ENCODE data around the gene CHD3.

DNA sequence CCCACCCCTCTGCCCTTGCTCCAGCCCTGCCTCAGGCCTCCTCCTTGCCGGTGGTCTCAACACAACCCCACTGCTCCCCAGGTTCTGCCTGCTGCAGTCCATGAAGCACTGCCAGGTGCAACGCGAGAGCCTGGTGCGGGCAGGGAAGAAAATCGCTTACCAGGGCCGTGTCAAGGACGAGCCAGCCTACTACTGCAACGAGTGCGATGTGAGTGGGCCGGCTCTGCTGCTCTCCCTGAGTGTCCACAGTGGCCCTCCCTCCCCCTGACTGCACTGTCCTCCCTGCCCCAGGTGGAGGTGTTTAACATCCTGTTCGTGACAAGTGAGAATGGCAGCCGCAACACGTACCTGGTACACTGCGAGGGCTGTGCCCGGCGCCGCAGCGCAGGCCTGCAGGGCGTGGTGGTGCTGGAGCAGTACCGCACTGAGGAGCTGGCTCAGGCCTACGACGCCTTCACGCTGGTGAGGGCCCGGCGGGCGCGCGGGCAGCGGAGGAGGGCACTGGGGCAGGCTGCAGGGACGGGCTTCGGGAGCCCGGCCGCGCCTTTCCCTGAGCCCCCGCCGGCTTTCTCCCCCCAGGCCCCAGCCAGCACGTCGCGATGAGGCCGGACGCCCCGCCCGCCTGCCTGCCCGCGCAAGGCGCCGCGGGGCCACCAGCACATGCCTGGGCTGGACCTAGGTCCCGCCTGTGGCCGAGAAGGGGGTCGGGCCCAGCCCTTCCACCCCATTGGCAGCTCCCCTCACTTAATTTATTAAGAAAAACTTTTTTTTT is 35.5 kb upstream of the CHD3 start:
- TF ChIP-seq, protein P1, sequence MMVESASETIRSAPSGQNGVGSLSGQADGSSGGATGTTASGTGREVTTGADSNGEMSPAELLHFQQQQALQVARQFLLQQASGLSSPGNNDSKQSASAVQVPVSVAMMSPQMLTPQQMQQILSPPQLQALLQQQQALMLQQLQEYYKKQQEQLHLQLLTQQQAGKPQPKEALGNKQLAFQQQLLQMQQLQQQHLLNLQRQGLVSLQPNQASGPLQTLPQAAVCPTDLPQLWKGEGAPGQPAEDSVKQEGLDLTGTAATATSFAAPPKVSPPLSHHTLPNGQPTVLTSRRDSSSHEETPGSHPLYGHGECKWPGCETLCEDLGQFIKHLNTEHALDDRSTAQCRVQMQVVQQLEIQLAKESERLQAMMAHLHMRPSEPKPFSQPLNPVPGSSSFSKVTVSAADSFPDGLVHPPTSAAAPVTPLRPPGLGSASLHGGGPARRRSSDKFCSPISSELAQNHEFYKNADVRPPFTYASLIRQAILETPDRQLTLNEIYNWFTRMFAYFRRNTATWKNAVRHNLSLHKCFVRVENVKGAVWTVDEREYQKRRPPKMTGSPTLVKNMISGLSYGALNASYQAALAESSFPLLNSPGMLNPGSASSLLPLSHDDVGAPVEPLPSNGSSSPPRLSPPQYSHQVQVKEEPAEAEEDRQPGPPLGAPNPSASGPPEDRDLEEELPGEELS (CRISPR knock-in tag; IDR thresholded peaks at IDR 0.05) = no peak
- TF ChIP-seq PCBP2 (optimal IDR thresholded peaks at IDR 0.05; ENCODE audit: low read depth, low read length, poor library complexity, severe bottlenecking) = no peak
- no peak for TF ChIP-seq SP1 (IDR thresholded peaks at IDR 0.05)
- no peak for TF ChIP-seq SP1 (CRISPR knock-in tag; IDR thresholded peaks at IDR 0.05)
- TF ChIP-seq, protein P2, sequence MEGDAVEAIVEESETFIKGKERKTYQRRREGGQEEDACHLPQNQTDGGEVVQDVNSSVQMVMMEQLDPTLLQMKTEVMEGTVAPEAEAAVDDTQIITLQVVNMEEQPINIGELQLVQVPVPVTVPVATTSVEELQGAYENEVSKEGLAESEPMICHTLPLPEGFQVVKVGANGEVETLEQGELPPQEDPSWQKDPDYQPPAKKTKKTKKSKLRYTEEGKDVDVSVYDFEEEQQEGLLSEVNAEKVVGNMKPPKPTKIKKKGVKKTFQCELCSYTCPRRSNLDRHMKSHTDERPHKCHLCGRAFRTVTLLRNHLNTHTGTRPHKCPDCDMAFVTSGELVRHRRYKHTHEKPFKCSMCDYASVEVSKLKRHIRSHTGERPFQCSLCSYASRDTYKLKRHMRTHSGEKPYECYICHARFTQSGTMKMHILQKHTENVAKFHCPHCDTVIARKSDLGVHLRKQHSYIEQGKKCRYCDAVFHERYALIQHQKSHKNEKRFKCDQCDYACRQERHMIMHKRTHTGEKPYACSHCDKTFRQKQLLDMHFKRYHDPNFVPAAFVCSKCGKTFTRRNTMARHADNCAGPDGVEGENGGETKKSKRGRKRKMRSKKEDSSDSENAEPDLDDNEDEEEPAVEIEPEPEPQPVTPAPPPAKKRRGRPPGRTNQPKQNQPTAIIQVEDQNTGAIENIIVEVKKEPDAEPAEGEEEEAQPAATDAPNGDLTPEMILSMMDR (CRISPR knock-in tag; IDR thresholded peaks at IDR 0.05) = no peak
- TF ChIP-seq, protein P3, sequence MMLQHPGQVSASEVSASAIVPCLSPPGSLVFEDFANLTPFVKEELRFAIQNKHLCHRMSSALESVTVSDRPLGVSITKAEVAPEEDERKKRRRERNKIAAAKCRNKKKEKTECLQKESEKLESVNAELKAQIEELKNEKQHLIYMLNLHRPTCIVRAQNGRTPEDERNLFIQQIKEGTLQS (CRISPR knock-in tag; IDR thresholded peaks at IDR 0.05) = no peak
- TF ChIP-seq HNRNPH1 (optimal IDR thresholded peaks at IDR 0.05; ENCODE audit: low read depth, low read length) = no peak
- TF ChIP-seq POLR2A (IDR thresholded peaks at IDR 0.05; ENCODE audit: insufficient read depth in 1 of 2, low read depth in 2 of 2, low read length in 2 of 2) = no peak
- no peak for TF ChIP-seq EP300 (IDR thresholded peaks at IDR 0.05; ENCODE audit: low read depth in 2 of 2, low read length in 2 of 2)
- no peak for TF ChIP-seq EP300 (CRISPR knock-in tag; IDR thresholded peaks at IDR 0.05; ENCODE audit: borderline replicate concordance)
